ENCODE results near the gene MAN2A1.

Gene MAN2A1

DNA sequence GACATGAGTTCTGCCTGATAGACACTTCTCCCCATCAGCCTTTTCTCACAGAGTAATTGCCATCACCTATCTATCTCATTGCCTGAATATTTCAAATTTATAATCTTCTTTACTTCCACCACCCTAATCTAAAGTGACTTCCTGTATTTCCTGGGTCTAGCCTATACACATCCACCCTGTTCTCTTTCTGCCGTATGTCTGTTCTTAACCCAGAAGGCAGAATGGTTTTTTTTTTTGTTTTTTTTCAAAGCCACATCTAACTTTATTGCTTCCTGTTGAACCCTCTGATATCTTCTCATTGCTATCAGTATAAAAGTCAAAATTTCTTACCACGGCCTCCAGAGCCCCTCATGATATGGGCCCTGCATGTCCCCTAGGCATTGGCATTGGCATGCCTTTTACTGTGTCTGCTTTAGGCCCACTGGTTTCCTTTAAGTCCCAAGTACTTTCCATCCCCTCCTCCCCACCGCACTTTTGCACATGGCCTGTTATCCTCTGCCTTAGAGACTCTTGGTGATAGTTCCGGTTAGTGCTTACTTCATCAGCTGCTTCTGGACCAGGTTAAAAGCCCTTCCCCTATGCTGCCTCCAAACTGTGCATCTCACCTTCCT, 159.9 kb downstream of the MAN2A1 start:
- Mint-ChIP-seq H3K4me1 (no peaks in the 10 kb centered on the region), H3K4me3 (no peak overlapping the region), H3K36me3 (peaks cover 53% of the 10 kb centered on the region), H3K27ac (peak overlapping the region; percentile 0), H3K27me3 (no peaks in the 10 kb centered on the region), H3K9me3 (no peaks in the 10 kb centered on the region)
- DNase-seq (ENCODE audit: low spot score in 2 of 2): no peak
- ATAC-seq (ENCODE audit: low read depth): no peak

DNA sequence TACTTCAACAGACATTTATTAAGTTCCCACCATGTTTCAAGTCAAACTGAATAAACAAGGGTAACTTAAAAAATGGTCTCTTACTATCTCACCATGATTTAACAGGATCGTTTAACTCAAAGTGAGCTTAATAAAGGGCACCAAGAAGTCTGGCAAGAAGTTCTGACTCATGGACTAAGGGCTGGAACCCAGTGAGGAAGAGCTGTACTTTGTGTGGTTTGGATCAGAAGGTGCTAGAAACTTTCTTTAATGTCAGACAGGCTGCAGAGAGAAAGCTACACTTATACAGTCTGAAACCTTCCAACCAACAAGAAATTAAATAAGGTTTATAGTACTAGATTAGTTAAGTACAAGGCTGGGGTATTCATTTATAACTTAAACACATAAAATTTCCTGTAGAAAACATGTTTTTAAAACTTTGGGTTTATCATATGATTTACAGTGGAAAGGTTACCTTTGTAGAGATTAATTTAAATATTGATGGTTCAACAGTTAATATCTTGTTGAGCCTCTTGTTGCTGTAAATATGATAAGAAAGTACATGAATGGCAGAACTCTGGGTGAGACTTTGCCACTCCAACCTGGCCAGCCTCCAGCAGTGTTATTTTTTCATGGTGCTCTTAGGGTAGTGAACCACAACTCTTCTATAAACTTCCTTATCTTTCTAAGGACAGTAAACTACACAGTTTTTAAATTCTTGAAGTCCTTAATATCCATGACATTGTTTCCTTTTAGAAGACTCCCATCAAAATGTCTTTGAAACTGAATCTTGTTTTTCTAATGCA, 162.8 kb downstream of the MAN2A1 start:
- ATAC-seq (ENCODE audit: low read depth): no peak

GRCh38 chr5:109853377-109853776, 163.7 kb downstream of the MAN2A1 start:
- no peak for ATAC-seq (ENCODE audit: low read depth)
- Mint-ChIP-seq H3K9me3 (no peaks in the 10 kb centered on the region), H3K4me1 (no peaks in the 10 kb centered on the region), H3K27ac (no peak overlapping the region), H3K36me3 (peaks cover 54% of the 10 kb centered on the region), H3K4me3 (no peak overlapping the region), H3K27me3 (no peaks in the 10 kb centered on the region)
- DNase-seq (ENCODE audit: low spot score in 2 of 2): no peak

More for the DNA sequence above, 162.8 kb downstream of the MAN2A1 start:
- no peaks in the 10 kb centered on the region for H3K4me1 Mint-ChIP-seq
- no peaks in the 10 kb centered on the region for H3K9me3 Mint-ChIP-seq
- no peak overlapping the region for H3K27ac Mint-ChIP-seq
- no peak overlapping the region for H3K4me3 Mint-ChIP-seq
- peaks cover 51% of the 10 kb centered on the region for H3K36me3 Mint-ChIP-seq
- H3K27me3 Mint-ChIP-seq: no peaks in the 10 kb centered on the region
- DNase-seq (ENCODE audit: low spot score in 2 of 2): no peak

- H3K4me1 Mint-ChIP-seq: no peaks in the 10 kb centered on the region
- no peaks in the 10 kb centered on the region for H3K9me3 Mint-ChIP-seq
- H3K27ac Mint-ChIP-seq: no peak overlapping the region
- ATAC-seq (ENCODE audit: low read depth) (no peak), DNase-seq (ENCODE audit: low spot score in 2 of 2) (no peak)
- peaks cover 48% of the 10 kb centered on the region for H3K36me3 Mint-ChIP-seq
- H3K4me3 Mint-ChIP-seq: no peak overlapping the region
- H3K27me3 Mint-ChIP-seq: no peaks in the 10 kb centered on the region
These were observed 165.3 kb downstream of the MAN2A1 start for GRCh38 chr5:109855056-109855455.

DNA sequence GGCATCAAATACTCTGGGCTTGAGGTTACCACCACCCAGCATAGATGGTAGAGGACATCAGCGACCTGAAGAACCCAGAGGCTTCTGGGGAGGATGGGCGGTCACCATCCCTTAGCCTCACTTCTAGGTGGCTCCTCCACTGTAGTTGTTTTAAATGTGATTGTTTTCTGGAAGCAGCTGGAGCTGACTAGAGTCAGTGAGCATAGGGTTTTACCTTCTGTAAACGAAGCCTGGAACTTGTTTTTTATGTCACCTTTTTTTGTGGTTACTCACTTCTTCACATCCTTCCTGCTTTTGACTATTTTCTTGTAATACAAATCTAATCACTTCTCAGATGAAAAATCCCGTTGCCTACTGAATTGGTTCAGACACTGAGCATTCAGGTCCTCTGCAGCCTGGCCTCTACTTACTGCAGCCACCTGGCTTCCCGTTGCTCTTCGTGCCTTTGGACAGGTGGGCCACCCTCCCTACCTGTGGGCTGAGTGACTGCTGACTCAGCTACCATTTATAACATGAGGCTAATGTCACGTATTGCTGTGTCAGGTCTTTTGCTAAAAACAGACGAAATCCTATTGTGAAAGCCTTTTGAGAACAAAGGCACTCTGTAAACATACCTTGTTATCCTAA, 167.8 kb downstream of the MAN2A1 start:
- ATAC-seq (ENCODE audit: low read depth) (no peak), DNase-seq (ENCODE audit: low spot score in 2 of 2) (no peak)
- no peaks in the 10 kb centered on the region for H3K9me3 Mint-ChIP-seq
- H3K4me3 Mint-ChIP-seq: no peak overlapping the region
- H3K4me1 Mint-ChIP-seq: no peaks in the 10 kb centered on the region
- H3K27me3 Mint-ChIP-seq: no peaks in the 10 kb centered on the region
- peaks cover 46% of the 10 kb centered on the region for H3K36me3 Mint-ChIP-seq
- H3K27ac Mint-ChIP-seq: peak overlapping the region; percentile 2

- Mint-ChIP-seq H3K27me3 (no peaks in the 10 kb centered on the region), H3K36me3 (peaks cover 53% of the 10 kb centered on the region), H3K4me1 (no peaks in the 10 kb centered on the region), H3K27ac (peak overlapping the region; percentile 4), H3K9me3 (no peaks in the 10 kb centered on the region), H3K4me3 (no peak overlapping the region)
- ATAC-seq (ENCODE audit: low read depth): no peak
- DNase-seq (ENCODE audit: low spot score in 2 of 2): no peak
These were observed 169.8 kb downstream of the MAN2A1 start for GRCh38 chr5:109859537-109859936.

- DNase-seq (ENCODE audit: low spot score in 2 of 2) (no peak), ATAC-seq (ENCODE audit: low read depth) (no peak)
- Mint-ChIP-seq H3K27me3 (no peaks in the 10 kb centered on the region), H3K4me1 (peaks cover 5% of the 10 kb centered on the region), H3K27ac (no peak overlapping the region), H3K9me3 (no peaks in the 10 kb centered on the region), H3K4me3 (no peak overlapping the region), H3K36me3 (peaks cover 58% of the 10 kb centered on the region)
These were observed 172.6 kb downstream of the MAN2A1 start for GRCh38 chr5:109862301-109862700.

- Mint-ChIP-seq H3K36me3 (peaks cover 51% of the 10 kb centered on the region), H3K9me3 (no peaks in the 10 kb centered on the region), H3K27ac (no peak overlapping the region), H3K27me3 (no peaks in the 10 kb centered on the region), H3K4me3 (no peak overlapping the region), H3K4me1 (peaks cover 5% of the 10 kb centered on the region)
- DNase-seq (ENCODE audit: low spot score in 2 of 2): no peak
- no peak for ATAC-seq (ENCODE audit: low read depth)
These were observed 174.0 kb downstream of the MAN2A1 start for GRCh38 chr5:109863752-109864151.

- no peak for DNase-seq (ENCODE audit: low spot score in 2 of 2)
- Mint-ChIP-seq H3K9me3 (no peaks in the 10 kb centered on the region), H3K4me3 (no peak overlapping the region), H3K27me3 (no peaks in the 10 kb centered on the region), H3K27ac (no peak overlapping the region), H3K36me3 (peaks cover 47% of the 10 kb centered on the region), H3K4me1 (peaks cover 5% of the 10 kb centered on the region)
- no peak for ATAC-seq (ENCODE audit: low read depth)
These were observed 175.9 kb downstream of the MAN2A1 start for GRCh38 chr5:109865637-109866036.

GRCh38 chr5:109866051-109866450, 176.3 kb downstream of the MAN2A1 start:
- no peak overlapping the region for H3K27ac Mint-ChIP-seq
- DNase-seq (ENCODE audit: low spot score in 2 of 2): no peak
- H3K36me3 Mint-ChIP-seq: peaks cover 47% of the 10 kb centered on the region
- H3K9me3 Mint-ChIP-seq: no peaks in the 10 kb centered on the region
- H3K27me3 Mint-ChIP-seq: no peaks in the 10 kb centered on the region
- no peak overlapping the region for H3K4me3 Mint-ChIP-seq
- ATAC-seq (ENCODE audit: low read depth): no peak
- peaks cover 5% of the 10 kb centered on the region for H3K4me1 Mint-ChIP-seq

DNA sequence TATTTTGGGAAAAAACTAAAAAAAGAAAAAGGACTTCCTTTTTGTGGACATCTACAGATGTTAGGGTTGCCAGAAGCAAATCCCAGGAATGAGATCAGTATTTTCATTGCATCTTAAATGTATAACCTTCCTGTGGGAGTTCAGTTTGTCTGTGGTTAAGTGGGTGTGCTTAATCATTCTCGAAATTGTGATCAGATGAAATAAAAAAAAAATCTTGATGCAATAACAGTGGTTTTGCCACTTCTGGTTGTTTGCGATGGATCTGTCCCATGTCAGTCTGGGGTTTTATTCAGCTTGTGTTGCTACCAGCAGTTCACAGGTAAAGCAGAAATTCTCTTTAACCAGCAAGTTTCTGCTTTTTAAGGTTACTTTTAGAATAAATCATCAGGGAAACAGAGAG, 179.0 kb downstream of the MAN2A1 start:
- no peak for ATAC-seq (ENCODE audit: low read depth)
- H3K4me3 Mint-ChIP-seq: no peak overlapping the region
- peaks cover 37% of the 10 kb centered on the region for H3K36me3 Mint-ChIP-seq
- no peak overlapping the region for H3K27ac Mint-ChIP-seq
- peaks cover 5% of the 10 kb centered on the region for H3K4me1 Mint-ChIP-seq
- no peaks in the 10 kb centered on the region for H3K27me3 Mint-ChIP-seq
- DNase-seq (ENCODE audit: low spot score in 2 of 2): no peak
- H3K9me3 Mint-ChIP-seq: peaks cover 4% of the 10 kb centered on the region

GRCh38 chr5:109873687-109874086, 184.0 kb downstream of the MAN2A1 start:
- Mint-ChIP-seq H3K27ac (no peak overlapping the region), H3K4me3 (no peak overlapping the region), H3K27me3 (no peaks in the 10 kb centered on the region), H3K36me3 (peaks cover 9% of the 10 kb centered on the region), H3K9me3 (peaks cover 4% of the 10 kb centered on the region), H3K4me1 (no peaks in the 10 kb centered on the region)
- ATAC-seq (ENCODE audit: low read depth) (no peak), DNase-seq (ENCODE audit: low spot score in 2 of 2) (no peak)

GRCh38 chr5:109874108-109874507, 184.4 kb downstream of the MAN2A1 start:
- Mint-ChIP-seq H3K9me3 (peaks cover 4% of the 10 kb centered on the region), H3K36me3 (peaks cover 9% of the 10 kb centered on the region), H3K4me3 (no peak overlapping the region), H3K4me1 (no peaks in the 10 kb centered on the region), H3K27me3 (no peaks in the 10 kb centered on the region), H3K27ac (no peak overlapping the region)
- DNase-seq (ENCODE audit: low spot score in 2 of 2): no peak
- no peak for ATAC-seq (ENCODE audit: low read depth)

DNA sequence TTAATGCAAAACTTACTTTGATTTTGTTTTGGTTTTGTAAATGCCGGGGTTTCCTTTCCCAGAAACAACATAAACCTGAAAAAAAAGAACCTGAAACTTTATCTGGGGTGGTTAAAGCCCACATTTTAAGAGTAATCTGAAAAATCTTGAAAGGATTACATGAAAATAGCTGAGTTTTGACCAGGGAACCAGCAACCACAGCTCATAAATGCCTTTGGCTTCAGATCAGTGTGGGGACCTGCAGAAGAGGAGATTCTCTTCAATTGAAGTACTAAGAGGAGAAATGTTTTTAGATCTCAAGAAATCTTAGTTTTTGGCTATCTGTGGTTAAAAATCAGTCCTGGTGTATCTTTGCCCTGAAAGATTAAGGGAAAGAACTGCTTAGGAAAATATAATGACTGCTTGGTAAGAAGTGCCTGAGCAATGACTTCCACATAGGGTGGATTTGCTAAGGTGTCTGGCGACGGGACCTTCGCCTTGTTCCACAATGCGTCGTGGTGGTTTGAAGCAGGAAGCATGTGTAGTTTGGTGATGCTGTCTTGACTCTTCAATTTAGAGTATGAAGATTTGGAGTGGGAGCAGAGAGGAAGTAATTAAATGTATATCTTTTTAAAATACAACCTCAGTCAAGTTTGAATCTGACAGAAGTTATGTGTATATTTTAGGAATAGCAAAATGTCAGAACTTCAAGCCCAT, 186.5 kb downstream of the MAN2A1 start:
- H3K4me3 Mint-ChIP-seq: no peak overlapping the region
- no peak overlapping the region for H3K27ac Mint-ChIP-seq

More for the DNA sequence above, 186.5 kb downstream of the MAN2A1 start:
- Mint-ChIP-seq H3K9me3 (peaks cover 4% of the 10 kb centered on the region), H3K27me3 (no peaks in the 10 kb centered on the region), H3K4me1 (no peaks in the 10 kb centered on the region), H3K36me3 (peaks cover 3% of the 10 kb centered on the region)
- ATAC-seq (ENCODE audit: low read depth) (no peak), DNase-seq (ENCODE audit: low spot score in 2 of 2) (no peak)

Measured in memory B cell (primary cell).